CD4-positive, alpha-beta T cell treated with Interferon alpha-2 for 1 hour (primary cell): Measurements from ENCODE around the gene GRAMD2A.

Experiments used
- DNase-seq, 2 donors: peaks; one replicate each; pipeline ENCODE4 v3.0.0-alpha.2; 2020 to 2022

GRAMD2A gene

DNA sequence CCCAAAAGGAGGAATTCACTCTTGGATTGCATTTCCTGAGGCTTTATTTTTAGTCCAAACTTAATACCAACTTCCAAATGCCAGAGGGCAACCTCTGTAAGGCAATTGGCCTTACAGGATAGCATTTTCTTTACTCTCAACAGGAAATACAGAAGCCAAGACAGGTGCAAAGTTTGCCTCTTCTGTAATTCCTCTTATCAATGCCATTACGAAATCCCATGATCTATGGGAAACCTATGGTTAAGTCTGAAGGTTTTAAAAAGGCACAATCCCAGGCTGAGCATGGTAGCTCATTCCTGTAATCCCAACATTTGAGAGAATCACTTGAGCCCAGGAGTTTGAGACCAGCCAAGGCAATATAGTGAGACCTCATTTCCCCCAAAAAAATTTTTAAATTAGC, 18.5 kb upstream of the GRAMD2A start:
- DNase-seq, result no peak

DNA sequence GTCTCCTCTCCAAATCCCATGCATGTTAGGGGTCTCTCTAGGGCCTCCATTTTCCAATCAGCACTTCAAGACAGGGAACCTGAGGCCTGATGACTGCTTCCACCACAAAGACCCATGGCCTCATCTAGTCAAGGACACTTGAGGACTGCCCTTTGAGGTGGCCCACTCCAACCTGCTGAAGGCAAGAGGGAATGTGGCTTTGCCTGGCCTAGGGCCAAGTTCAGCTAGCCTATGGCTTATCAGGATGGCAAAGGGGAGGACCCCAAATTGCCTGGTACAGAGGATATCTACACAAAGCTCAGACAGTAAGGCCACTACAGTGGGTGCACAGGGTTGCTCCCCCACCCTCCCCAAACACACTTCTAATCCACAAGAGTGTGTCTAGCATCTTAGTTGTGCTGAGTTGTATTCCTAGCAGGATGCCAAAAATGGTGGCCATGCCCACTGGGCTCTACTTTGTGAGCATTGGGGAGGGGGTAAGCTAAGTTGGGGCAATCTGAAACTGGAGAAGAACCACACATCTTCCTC, 10.0 kb upstream of the GRAMD2A start:
- DNase-seq, result no peak

DNA sequence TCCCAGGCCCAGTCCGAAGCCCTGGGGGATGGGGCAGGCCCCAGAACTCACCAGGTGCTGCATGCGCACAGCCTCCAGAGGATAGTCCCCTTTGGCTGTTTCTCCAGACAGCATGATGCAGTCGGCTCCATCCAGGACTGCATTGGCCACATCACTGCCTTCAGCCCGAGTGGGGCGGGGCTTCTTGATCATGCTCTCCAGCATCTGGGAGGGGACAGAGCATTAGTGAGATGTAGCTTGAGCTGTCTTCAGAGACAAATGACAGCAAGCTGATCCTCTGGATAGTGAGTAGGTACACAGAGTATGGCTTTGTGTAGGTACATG, 9.1 kb upstream of the GRAMD2A start:
- DNase-seq, result no peak

DNA sequence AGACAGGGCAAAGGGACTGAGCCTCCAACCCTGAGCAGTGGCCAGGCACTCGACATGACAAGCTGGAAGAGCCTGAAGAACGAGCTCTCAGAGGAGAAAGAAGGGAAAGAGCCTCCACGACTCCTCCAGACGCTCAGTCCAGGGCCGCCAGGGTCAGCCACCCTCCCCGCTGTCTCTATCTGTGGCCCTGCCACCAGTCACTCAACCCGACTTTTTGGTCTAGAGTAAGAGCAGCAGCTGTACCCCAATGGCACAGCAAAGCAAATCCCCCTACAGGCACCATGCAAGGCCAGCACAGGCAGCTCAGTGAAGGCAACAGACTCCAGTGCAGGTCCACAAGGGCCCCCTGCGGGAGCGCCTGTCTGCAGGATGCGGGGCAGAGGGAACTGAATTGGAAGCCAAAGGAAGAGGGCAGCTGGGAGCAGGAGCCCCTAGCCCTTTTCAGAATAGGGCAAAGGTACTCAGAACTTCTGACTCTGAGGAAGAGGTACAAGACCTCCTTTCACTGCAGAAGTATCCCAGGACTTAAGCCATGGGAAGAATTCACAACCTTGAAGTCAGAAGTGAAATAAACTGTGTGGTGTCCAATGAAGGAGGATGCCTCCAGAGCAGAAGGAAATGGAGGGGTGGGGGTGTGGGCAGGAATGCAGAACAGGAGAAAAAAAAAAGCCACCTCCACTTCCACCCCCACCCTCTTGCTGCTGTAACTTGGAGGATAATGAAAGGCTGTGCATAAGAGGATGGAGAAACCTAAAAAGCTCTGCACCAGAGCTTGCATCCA, 8.5 kb upstream of the GRAMD2A start:
- DNase-seq, result no peak

DNA sequence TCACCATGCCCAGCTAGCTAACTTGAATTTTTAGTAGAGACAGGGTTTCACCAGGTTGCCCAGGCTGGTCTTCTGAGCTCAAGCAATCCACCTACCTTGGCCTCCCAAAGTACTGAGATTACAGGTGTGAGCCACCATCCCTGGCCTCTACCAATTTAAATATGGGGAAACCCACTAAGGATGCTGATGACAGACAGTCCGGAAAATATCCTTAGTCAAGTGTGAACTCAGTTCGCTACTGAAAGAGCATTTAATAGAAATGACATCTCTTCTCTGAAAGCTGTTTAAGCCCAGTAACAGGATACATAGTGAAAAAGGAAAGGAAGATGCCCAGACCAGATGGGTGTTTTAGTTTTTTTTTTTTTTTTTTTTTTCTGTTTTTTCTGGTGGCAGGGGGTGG, 7.7 kb upstream of the GRAMD2A start:
- no peak for DNase-seq

DNA sequence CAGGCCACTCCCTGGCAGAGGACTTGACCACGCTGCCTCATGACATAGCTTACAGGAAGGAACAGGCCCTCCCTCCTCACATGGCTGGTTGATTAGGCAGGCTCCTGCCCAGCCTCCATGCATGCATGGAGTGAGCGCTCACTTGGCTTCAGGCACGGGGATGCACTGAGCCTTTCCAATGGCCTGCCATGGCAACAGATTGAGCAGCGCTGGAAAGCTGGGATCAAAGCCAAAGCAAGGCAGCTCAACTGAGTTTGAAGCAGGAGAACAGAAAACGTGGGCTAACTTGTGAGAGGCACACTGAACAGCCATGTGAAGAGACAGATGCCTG, 5.9 kb upstream of the GRAMD2A start:
- DNase-seq, result no peak

DNA sequence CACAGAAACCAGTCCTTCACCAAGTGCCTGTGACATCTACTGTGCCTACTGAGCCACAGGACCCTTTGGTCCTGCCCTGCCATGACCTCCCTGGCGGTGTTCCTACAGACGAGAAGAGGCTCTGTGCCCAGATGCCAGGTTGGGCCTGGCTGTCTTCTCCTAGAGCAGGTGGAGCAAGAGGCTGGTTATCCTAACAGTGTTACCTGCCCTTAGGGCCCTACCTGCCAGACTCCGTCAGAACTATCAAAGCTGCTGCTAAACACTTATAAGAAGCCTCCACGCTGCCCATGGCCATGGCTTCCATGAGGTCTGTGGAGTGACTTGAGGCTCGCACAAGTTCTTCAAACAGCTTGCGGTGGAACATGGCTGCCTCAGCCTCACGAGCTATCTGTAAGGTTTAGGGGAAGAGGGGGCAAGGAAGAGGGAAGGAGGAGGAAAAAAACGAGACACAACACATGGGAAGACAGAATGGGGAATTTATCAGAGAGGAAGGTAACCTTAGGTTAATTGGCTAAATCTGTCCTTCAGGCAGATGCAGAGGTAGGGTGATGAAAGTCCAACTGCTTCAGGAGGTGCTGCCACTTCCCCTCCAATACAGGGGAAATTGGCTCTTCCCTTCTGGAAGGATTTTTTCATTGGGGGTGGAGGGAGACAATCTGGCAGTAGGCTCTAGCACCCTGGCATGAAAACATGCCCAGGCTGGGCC, 5.4 kb upstream of the GRAMD2A start:
- no peak for DNase-seq

DNA sequence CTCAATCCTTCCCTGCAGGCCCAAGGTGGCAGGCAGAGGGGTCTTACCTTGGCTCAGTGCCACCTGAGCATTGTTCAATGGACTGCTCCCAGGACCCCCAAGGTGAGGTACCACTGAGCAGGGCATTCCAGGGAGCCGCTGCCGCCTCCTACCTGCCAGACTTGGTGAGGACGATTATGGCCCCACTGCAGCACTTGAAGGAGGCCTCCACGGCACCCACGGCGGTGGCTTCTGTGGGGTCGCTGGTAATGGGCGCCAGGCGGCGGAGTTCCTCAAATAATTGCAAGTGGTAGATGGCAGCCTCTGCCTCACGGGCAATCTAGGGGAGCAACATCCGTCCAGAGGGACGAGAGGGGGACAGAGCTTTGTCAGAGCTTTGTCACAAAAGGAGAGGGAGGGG, 4.7 kb upstream of the GRAMD2A start:
- DNase-seq, result no peak

DNA sequence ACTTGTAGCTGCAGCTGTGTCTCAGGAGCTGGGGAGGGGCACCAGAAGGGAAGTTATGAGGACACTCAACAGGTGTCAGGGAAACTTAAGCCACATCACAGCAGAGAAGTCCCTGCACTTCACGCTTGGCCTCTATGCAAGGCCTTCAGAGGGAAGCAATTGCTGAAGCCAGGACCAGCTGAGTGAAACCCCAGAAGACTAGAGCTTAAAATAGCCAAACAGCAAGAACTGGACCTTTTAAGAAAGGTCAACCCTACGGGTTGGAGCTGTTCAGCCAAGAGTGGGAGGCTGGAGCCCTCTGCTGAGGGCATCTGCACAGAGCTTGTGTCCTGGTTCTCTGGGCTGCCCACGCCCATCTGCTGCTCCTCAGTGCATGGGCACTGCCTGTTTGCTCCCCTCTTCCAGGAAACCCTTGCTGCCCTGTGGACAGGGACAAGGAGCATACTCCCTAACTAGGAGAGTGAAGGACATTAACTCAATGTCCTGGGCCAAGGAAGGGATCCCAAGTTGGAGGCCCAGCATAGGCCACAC, 3.9 kb upstream of the GRAMD2A start:
- DNase-seq, result no peak

DNA sequence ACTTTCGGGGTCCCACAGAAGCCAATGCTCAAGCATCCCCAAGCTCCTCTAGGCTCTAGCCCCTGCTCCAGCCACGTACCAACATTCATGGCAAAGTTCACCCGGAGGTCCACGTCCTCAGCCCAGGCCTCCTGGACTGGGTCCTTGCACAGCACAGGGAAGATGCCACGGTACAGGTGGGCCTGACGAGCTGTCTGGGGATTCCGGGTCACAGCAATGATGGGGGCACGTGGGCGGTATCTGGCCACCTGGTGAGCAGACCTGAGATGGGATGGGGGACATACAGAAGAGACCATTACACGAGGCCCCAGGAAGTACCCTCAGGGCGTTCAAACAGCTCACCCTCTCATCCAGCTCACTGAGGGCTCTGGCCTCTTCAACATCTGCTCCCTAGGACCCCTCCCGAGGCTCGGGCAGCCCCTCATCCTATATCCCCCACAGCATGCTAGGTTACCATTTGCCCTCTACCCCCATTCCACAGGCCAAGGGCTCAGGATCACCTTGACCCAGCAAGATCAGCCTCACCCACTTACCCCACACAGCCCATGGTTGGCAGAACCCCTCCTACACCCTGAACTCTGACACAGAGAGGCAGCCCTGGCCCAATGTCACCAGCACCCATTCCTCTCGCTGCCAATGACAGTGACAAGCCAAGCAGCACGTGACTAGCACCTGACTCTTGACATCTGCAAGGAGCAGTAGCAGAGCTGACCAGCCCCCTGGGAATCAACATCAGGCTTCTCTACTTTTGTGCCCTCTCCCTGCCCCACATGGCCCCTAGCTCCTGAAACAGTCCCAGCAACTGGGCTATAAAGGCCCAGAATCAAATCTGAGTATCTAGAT, 3.0 kb upstream of the GRAMD2A start:
- no peak for DNase-seq

DNA sequence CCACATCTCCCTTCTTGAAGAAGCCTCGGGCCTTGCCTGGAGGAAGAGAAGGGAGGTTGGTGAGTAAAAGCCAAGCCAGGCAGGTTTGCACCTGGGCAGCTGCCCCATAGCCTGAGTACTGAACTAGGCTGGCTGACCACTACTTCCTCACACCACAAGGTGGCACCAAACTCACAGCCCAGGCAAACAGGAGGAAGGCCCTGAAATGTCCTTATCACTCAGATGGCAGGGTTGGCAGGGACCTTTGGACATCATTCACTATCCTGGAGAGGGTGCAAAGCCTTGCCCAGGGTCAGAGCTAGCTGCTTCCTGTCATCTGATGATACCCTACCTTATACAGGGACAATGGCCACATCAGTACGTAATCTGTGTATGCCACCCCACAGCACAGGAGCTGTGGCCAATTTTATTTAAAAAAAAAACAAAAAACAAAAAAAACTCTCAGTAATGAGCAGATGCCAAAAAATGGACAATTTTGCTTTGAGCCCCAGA, 2.2 kb upstream of the GRAMD2A start:
- DNase-seq, result peak; percentile 73 to 82

DNA sequence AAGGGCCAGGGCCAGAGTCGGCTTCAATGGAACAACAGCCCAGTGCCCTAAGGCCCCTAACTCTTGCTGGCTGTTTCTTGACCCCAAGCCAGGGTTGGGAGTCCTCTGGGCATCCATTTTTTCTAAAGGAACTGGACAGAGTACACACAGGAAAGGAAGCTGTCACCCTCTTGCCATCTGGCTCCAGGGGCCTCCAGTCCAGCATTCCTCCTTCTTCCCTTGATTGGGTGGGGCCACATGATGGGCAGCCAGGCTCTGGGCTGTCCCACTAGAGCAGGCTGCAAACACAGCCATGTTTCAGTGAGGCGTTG, 1.6 kb upstream of the GRAMD2A start:
- DNase-seq, result no peak

DNA sequence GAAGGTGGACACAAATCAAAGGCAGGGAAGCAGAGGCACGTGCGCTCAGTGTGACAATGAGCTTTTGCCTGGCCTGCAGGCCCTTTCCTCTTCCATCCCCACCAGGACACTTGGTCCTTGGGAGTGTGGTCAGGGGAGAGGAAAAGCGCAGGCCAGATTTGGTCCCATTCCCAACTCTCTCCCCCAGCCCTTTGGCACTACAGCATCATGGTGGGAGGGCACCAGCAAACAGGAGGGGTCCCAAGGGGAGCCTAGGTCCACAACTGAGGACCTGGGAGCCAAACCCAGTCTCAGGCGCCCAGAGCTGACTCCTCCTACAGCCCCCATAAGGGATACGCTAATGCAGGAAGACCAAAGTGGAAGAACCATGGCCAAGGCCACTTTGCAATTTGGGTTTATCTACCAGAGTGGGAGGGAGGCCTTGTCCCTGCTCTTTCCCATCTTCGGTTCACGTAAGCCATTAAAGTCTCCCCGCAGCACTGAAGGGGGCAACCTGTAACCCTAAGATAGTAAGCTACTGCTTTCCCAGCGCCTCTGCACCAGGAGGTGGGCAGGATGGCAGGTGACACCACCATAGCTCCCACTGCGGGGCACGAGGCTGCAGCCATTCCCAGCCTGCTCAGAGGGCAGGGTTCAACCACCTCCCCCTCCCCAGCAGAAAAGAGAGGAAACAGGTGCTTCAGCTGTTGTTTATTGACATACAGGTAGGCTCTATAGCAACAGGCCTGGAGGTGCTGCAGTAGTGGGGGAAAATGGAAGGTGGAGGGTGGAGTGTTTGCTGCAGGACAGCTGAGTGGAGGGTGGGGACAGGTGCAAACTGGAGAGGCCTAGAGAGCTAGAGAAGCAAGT, 993 bp upstream of the GRAMD2A start:
- no peak for DNase-seq

DNA sequence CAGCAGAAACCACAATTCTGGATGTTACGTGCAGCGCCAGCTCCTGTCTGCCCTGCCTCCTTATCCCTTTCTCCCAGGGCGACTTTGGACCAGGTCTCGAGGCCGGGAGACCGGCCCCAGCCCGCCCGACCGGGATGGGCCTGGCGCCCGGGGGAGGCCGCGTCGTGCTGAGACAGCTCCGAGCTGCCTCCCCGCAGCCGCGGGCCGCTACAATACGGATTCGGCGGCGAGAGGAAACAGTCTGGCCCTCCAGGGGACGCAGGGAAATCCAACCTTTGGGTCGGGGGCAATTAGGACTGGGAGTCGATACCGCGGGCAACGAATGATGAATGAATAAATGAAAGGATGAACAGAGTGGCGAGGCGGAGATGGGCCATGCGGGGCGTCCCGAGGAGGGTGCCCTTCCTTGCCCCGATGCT, 537 bp downstream of the GRAMD2A start:
- DNase-seq, result no peak

DNA sequence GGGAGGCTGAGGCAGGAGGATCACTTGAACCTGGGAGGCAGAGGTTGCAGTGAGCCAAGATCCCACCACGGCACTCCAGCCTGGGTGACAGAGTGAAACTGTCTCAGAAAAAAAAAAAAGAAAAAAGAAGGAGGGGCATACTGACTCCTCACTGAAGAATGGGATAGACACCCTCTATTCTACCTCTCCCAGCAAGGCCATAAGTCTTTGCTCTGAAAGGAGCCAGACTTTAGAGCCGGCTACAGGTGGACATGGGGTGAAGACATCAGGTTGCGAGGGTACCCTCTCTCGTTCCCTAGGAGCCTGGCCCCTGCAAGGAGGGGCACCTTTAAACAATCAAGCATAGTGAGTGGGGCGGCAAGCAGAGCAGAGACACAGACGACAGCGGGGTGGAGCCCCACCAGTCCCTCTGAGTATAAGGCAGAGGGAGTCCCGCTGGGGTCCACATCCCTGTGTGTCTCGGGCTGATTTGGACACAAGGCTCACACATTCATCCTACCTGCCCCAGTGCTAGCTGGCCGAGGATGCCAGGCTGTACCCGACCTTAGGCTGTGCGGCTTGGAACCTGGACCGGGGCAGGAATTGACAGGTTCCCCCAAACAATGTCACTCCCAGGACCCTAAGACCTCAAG, 1.1 kb downstream of the GRAMD2A start:
- no peak for DNase-seq

DNA sequence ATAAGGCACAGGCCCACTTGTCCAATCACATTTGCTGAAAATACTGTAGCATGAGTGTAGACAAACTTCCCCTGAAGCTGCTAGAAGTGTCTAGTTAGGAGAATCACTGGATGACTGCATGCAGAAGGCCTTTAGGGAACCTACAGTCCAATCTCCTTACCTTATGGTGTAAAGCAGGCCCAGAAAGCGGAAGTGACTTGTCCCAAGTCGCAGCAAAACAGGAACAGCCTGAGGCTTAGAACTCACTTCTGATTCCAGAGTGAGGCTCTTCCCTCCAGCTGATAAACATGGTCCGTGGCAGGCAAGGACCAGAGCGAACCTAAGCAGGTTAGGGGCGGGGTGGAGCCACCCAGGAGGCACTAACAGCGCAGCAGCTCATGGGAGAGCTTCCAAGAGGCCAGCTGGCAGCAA, 2.5 kb downstream of the GRAMD2A start:
- DNase-seq, result peak; percentile 10 to 54

DNA sequence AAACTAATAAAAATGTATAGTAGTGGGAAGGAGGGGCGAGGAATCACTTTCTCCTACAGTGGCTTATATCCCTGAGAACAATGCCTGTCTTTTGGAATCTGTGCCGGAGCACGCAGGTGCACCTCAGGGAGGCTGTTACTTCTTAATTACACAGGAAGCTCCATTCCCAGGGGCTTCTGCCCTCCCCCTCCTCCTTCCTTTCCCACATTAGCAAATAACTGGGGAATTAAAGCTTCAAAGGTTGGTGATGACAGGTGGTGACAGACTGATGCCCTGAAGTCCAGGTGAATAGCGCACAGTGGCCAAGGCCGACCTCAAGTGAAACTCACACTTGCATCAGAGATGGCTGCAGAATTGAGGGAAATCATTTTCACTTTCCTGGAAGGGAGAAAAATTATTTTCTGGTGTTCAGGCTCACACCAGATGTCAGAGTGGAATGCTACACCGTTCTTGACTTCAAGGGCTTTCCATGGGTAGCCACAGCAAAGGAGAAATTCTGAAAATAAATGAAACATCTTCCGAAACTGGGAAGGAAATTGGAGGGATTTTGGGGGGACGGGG, 3.7 kb downstream of the GRAMD2A start:
- no peak for DNase-seq

DNA sequence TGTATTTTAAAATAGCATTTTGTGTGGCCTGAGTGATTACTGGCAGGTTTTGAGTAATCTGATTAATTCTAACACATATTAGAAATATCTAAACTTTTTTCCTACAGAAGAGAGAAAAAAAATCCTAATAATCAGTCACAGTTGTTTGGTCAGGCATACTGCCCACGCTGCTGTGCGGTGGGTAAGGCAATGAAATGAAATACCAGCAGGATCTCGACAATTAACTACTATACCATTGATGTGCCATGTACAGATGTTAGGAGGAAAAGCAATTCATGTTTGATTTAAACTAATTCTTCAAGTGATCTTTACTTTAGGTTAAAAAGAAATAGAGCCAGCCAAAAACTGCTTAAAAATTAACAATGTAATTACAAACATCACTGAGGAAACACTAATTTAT, 5.2 kb downstream of the GRAMD2A start:
- no peak for DNase-seq

DNA sequence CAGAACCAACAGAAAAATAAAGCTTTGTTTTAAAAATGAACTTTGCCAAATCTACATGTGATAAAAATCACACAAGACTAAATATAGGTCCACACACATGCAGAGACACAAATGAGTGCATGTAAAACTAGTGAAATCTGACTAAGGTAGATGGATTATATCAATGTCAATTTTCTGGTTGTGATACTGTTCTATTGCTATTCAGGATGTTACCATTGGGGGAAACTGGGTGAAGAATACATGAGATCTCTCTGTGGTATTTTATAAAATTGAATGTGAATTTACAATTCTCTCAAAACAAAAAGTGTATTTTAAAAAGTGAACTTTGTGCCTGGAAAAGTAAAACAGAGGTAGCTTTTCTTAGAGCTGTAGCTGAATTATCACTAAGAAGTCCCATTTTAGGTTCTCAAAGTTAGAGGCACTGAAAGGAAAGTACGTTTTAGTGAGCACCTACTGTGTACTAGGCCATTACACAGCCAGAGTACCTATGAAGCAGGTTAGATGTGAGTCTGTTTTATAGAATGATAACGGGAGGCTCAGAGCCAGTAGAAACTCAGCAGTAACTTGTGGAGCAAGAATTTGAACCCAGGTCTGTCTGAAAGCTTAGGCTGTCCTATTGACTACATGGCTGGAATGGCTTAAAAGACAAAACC, 8.2 kb downstream of the GRAMD2A start:
- DNase-seq, result no peak

DNA sequence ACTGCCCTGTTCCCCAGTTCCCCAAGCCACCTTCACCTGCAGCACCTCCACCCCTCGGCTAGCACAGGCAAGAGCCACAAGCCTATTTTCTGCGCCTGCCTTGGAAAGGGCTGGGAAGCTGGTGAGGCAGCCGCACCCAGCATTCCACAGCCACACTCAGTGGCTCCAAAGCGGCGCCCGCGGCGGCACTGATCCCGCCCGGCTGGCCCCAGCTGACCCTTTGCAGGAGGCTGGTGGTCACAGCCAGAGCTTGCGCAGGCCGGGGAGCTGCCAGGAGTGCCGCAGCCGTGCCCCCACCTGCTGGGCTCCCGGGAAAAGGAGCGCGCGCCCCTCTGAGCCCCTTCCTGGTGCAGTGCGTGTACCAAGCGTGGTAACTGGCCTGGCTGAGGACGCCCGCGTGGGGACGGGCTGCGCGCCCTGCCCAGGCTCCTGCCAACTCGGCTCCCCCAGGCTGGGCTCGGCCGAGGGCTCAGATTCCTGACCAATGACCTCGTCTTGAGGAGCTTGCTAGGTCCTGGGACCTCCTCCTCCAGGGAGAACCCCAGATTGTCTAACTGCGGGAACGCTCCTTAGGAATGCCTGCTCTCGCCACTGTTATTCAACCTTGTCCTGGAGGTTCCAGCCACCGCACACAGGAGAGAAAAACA, 13.3 kb downstream of the GRAMD2A start:
- no peak for DNase-seq

DNA sequence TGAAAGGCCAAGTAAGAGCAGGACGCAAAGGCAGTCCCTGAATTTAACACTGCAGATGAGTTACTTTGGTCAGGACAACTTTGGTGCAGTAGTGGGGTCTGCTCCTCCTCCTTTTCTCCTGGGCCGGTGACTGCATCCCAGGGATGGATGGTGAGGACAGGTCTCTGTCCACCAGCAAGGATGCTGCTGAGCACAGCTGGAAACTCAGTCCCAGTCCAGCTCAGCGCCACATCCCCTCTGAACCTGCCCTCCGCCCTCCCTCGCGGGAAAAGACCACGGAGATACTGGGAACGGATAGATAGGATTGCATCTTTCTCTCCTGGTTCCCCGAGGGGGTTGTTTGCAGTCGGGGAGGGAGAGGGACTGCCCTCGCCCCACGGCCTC, 13.8 kb downstream of the GRAMD2A start:
- no peak for DNase-seq
